Stromal cell of bone marrow (primary cell): Measurements from ENCODE around the gene SORCS1.
"Not testable (repeated sequence)": the region's sequence is repeated elsewhere in the genome, so short reads cannot be mapped to it uniquely, and the experiment has no call there.

Experiments used
- DNase-seq: peaks from one replicate; pipeline ENCODE4 v3.0.0-alpha.2; 2012; ENCODE audit warnings: low read depth

SORCS1 gene

DNA sequence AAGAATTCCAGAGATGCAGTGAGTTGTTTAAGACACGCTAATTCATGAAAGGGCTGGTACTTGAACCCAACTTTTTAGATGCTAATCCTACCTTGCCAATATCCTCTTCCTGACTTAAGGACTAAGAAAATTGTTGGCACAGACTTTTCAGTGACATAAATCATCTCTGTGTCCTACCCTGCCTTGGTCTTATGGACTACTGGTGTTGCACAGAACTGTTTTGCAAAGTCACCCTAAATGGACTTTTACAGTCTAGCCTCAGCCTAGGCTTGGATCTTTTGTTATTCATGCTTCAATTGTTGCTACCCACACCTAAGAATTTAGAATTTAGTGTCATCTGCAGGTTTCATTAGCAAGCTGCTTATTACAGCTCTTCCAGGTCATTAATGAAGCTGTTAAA is 112.7 kb downstream of the SORCS1 start:
- DNase-seq = no peak

DNA sequence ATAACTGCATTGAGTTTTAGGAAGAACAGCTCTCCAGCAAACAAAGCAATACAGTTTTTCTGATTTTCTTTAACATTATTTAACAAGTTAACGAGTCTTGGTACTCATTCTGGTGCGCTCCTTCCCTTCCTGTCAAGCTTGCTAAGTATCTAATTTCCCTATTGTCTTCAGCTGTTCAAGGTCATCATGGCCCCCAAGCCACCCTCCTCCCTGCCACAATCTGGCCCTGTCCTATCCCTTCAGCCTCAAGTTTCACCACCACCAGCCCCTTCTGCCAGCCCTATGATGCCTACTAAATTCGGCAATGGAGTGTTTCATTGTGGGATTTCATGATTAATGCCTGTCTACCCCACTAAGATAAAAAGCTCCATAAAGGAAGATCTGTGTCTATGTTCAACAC is 121.0 kb downstream of the SORCS1 start:
- no peak for DNase-seq

DNA sequence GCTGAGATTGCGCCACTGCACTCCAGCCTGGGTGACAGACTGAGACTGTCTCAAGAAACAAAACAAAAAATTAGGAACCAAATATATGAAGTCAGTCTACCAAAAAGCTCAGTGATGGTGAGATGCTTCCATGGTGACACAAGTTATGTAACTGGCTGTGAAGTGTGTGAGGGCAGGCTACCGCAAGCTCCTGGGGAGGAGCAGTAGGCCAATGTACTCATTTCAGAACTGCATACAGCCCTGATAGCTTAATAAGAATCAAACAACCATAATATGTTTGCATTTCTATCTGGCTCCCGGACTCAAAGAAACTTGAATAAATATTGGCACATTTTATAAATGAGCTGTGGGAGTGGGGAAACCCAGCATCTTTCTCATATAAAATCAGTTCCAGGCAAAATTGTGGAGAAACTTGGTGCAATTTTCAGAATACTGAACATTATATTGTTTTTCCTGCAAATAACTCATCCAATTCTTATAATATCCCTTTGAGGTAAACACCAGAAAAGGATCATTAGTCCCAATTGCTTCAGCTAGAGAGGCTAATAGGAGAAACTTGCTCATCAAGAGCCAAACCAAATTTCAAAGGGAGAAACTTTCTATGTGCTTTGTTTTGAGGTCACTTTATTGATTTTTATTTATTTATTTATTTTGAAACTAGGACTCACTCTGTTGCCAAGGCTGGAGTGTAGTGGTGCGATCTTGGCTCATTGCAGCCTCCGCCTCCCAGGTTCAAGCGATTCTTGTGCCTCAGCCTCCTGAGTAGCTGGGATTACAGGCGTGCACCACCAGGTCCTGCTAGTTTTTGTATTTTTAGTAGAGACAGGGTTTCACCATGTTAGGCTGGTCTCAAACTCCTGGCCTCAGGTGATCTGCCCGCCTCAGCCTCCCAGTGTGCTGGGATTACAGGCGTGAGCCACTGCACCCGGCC is 127.0 kb downstream of the SORCS1 start:
- no peak for DNase-seq

DNA sequence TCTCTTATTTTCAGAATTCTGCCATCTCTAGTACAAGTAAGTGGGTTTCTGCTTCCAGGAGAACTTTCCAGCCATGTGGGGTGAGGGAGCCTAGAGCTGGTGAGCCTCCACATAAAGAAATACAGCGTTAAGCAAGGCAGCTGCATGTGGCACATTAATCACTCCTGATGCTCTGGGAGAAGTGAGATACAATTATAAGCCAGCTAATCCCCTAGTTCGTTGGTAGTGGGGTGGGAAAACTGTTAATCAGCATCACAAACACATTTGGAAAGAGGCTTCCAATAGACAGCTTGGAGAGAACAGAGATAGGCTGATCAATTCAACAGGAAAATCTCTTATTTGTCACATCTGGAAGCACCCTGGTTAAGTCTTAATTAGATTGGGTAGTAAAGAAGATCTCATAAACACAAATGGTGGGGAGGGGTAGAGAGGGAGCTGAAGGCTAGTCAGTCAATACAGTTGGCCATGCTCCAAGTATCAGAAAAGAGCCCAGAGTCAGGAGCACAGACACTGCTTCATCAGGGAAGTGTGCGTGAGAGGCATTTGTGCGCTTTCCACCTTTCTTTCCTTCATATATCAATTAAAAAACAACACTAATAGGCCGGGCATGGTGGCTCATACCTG is 130.6 kb downstream of the SORCS1 start:
- no peak for DNase-seq

DNA sequence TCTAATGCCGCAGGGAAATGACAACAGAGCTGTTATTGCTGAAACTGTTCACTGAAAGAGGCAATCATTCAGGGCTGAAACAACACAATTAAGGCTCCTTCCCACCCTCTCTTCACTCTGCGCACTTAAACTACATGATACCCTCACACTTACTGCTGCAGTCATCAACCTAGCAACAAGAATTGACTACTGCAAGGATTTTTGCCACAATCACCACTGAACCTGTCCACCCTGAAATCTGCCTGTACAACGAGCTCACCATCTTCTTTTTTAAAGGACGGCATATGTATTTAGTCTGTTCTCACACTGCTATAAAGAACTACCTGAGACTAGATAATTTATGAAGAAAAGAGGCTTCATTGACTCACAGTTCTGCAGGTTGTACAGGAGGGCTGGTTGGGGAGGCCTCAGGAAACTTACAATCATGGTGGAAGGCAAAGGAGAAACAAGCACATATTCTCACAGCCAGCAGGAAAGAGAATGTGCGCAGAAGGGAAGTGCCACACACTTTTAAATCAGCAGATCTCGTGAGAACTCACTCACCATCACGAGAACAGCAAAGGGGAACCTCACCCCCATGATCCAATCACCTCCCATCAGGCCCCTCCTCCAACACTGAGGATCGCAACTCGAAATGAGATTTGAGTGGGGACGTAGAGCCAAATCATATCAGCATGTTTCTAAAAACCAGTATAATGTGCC is 131.7 kb downstream of the SORCS1 start:
- no peak for DNase-seq

DNA sequence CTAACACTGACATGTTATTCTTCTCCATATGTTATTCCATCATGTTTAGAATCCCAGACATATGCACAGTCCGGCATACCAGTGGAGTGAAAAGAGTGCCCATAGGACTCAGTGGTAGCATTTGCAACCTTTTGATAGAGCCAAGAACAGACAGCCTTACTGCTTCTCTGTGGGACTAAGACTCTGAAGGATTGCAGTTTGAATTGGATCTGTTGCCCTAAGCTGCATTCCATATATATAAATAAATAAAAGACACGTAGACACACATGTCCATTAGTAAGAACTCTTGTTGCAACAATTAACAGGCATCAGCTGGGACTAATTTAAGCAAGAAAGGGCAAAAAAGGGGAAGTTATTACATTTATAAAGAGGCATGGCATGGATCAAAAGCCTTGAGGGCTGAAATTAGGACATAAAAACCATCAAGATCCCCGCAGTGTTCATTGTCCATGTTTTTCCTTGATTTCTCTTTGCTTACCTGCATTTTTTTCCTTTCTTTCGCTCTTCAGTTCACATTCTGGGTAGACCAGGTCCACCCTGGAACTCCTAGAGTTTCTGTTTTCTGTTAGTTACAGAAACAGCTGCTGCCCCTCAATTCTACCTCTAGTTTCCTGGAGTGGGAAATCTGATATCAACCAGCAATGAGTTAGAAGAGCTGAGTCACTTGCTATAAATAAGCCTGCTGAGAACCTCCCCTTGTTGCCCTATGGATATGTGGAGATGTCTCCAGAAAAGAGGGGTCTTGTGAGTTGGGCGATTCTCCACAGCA is 132.4 kb downstream of the SORCS1 start:
- DNase-seq = no peak

DNA sequence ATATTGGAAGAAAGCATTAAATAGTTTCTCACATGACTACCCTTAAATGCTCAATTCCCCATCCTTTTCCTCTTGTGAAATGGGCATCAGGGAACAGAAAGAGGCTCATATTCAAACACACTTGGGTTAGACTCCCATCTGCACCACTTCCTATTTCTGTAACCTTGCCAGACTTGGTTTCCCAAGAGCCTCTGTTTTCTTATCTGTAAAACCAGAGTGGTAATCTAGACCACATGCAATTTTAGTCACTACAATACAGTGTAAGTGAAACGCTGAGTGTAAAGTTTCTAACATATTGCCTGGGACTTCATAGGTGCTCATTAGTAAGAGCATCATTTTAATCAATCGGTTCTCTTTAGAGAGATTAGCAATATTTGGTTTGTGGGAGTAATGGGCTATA is 136.3 kb downstream of the SORCS1 start:
- no peak for DNase-seq

DNA sequence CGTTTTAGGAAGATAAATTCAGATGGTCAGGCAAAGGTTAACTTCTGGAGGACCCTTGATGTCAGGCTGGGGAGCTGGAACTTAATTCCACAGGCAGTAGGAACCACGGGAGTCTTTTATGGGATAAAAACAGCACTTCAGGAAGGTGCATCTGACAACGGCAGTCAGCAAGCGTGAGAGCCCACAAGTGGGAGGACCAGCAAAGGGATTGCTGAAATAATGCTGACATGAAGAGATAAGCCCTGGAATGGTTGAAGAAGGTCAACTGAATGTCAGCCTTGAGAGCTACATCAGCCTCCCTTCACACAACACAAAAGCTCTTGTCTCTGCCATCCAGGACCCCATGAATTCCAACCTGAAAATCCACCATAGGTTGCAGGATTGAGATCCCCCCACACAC is 138.8 kb downstream of the SORCS1 start:
- no peak for DNase-seq

DNA sequence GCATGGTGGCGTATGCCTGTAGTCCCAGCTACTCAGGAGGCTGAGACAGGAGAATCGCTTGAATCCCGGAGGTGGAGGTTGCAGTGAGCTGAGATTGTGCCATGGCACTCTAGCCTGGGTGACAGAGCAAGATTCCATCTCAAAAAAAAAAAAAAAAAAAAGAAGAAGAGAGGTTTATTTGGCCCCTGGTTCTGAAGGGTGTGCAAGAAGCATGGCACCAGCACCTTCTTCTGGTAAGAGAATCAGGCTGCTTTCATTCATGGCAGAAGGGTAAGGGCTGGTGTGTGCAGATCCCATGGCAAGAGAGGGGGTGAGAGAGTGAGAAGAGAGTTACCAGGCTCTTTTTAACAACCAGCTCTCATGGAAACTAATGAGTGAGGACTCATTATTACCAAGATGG is 140.5 kb downstream of the SORCS1 start:
- not testable (repeated sequence) for DNase-seq

DNA sequence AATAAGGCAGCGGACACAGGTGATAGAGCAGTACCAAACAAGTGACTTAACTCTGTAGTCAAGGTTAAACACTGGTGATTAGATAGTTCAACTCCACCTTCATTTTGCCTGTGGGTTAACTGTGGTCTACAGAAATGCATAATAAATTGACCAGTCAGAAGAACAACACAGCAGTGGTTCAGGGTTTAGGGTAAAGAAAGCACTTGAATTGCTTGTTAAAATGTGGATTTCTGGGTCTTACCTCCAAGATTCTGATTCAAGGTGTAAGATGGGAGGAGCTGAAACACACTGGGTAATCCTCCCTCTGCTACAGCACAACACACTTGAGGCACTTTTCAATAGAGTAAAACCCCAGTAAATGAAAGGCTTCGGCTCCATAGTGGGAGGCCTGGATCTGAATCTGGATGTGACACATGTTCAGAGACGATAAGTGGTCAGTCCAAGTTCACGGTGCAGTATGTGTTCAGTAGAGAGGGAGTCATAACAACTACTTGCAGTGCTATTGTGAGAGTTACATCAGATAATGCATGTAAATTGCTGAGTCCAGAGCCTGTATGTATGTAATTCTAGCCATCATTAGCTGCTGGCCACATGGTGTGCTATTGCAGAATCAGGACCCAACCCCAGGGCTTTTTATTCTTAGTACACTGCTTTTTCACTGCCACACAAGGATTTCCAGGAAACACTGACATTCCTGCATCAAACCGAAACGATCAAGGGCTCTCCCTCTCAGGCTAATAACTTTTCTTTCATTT is 141.7 kb downstream of the SORCS1 start:
- DNase-seq = no peak

DNA sequence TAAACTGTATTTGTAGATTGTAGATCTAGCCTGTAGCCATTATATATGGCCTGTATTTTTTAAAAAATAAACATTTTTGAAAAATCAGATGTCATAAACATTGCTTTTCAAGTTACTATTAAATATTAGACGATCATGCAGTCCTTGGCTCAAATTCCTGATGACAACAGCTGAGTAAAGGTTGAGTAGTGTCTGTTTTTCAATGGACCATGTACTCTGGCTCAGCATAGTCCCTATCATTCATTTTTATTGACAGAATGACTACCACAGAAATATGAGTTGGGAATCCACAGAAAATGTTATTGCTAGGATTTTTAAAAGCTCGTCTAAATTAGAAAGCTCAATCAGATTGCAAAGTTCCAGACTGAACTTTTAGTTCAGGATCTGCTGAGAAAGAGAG is 145.4 kb downstream of the SORCS1 start:
- no peak for DNase-seq

DNA sequence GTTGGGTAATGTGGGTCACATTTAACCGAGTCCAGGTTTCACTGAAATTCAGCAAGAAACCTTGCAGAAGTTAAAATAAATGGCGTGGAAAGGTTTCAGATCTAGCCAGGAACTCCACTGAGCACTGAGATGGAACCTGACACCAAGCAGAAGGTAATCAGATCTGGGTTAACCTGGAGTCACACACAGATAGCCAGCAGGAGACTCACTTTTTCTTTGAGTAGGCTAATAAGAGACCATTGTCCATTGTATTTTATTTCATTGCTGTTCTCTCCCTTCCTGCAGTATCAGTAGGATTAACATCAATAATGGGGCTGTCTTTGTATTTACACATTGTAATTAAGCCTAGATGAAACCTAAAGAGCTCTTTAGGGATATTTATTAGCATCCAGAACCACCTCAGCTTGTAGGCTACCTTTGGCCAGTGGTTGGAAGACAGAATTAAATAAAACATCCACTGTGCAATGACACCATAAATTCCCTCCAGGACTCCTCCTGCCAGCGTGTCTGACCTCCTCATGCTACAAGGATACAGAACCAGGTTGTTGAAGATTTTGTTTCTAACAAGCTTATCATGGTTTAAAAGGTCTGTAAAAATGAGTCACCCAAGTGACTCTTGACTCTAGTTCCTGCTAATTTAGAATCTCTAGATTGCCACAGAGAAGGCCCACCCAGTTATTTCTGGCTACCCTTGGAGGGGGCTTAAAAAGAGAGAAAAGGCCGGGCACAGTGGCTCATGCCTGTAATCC is 151.1 kb downstream of the SORCS1 start:
- no peak for DNase-seq

DNA sequence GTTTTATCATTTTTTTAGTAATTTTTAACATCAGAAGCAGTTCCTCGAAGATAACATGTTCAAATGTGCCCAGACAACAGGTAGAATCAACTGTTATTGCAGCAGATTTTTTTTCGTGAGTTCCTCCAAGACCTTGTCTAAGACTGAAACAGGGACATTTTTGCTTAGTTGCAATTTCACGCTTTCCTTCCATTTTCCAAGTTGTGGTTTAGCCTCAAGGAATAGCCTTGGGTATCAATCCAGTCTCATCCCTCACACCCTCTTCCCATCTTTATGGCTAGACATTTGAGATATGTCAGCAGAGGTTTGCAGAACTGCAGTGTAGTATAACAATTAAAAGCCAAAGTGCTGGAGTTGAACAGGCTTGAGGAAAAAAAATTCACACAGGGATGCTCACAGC is 152.5 kb downstream of the SORCS1 start:
- no peak for DNase-seq

DNA sequence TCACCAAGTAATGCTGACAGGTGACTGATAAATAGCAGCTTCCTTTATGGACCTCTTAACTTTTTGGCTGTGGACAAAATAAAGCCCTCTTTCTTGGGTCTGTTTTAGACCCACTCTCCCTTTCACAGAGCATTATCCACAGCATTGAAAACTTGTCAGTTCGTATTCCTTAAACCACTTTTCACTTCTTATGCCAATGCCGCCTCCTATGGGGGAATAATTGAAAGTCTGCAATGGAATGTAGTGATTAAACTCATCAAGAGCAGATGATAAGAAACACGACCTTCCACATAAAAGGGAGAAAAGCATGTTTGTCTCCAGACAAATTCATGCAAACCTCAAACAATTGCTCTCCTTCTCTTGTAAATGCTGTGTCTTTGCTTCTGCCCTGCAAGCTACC is 153.4 kb downstream of the SORCS1 start:
- DNase-seq = no peak

DNA sequence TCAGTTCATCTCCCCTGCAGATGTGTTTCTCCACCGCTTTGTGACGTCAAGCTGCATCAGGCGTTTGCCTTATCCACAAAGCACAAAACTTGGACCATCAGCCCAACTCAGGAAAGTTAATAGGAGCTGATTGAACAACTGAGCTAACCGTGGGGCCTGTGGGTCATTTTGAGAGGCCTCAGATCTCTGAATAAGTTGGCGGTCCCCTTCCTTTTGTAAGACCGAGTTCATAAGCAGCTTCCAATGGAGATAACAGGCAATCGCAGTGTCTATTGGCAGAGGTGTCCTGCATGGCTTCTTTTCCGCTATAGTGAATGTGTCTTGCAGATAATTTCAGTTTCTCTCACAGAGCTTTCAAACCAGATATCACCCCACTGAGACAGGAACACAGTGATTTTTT is 154.0 kb downstream of the SORCS1 start:
- DNase-seq = no peak

DNA sequence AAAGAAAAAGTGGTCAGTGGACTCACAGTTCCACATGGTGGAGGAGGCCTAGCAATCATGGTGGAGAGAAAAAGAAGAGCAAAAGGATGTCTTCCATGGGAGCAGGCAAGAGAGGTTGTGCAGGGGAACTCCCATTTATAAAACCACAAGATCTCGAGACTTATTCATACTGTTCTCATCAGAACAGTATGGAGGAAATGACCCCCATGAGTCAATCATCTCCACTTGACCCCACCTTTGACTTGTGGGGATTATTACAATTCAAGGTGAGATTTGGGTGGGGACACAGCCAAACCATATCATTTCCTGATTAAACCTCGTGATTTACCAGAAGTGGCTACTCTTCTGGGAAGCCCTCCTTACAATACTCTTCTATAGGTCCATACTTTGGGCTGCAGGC is 160.1 kb downstream of the SORCS1 start:
- DNase-seq = no peak

DNA sequence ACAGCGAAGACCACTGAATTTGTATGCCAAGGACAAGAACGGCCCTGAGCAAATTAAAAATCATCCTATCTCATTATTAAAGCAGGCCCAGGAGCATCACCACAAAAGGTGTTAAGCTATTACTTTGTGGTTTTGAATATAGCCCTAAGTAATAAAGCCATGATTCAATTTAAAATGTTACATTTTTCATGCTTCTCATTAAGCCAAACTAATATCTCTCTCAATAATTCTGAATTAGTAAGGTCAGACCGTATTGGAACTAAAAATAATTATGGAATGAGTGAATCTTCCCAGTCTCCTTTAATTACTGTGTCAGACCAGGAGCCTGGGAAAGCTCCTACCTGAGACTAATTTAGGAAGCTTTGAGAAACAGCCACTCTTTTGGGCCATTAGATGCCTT is 162.4 kb downstream of the SORCS1 start:
- no peak for DNase-seq

DNA sequence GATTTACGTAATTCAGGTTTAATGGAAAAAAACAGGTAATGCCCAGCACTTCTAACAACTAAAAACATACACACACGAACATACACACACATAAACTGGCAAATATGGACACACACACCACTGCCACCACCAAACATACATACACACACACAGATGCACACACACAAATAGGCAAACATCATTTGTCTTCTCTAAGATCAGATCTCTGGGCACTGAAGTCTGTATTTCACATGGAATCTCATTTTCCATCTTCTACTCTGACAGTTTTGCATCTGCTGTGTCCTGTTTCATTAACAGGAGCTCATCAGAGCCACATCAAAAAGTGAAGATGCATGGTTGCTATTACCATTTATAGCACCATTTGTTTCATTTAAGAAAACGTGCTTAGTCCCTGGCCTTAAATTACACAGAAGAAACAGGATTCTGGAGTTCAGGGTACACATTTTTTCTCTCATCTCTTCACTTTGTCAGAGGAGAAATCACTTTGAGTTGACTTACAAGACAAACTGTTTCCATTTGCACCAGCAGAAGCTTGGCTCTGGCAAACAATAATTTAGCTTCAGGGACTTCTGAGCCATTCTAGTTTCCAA is 165.3 kb downstream of the SORCS1 start:
- no peak for DNase-seq

DNA sequence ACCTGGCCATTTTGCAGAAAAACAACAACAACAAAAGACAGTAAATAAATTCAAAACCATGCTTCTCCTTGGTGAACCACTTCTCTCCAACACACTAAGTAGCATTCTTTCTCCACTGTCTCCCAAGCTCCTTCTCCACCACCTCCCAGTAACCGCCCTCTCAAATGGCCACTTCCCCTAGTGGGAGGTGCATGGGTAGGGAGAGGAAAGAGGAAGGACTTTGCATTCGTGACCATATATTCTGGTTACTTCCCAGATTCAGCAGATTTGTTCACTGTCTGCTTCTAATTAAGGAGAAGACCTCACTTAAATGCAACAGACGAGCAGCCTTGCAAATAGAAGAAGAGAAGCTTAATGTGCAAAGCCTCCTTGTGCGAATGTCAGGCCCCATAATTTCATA is 166.8 kb downstream of the SORCS1 start:
- DNase-seq = no peak

DNA sequence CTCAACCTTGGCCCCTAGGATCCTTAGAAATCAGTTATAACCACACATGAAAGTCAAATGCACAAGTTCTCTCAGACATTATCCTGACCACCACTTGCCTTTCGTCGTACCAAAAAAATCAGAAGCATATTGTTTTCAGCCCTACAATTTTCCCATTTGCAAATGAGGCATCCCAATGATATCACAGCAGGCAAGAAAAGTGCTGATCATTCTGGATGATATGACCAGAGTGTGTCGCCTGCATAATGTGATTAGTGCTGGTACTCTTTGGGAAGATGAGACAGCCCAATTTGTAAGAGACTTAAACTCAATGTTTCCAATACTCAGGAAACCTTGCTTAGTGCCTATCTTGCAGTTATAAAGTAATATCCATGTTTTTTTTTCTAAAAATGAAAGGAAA is 168.0 kb downstream of the SORCS1 start:
- DNase-seq = no peak
